Activated T-cell treated with anti-CD3 and anti-CD28 coated beads for 24 hours (primary cell): Measurements from ENCODE around the gene OTUD3.
A peak's percentile ranks its signal among the peaks of the same experiment; 100 is the strongest.
"Not testable (repeated sequence)": the region's sequence is repeated elsewhere in the genome, so short reads cannot be mapped to it uniquely, and the experiment has no call there.

Source experiments
- DNase-seq: peaks from one replicate; pipeline ENCODE4 v3.0.0-alpha.2; 2020; ENCODE audit warnings: low read depth

The OTUD3 gene

GRCh38 chr1:19869453-19869852 is 12.7 kb upstream of the OTUD3 start:
- DNase-seq: not testable (repeated sequence)

- no peak for DNase-seq
These were observed 12.3 kb upstream of the OTUD3 start for GRCh38 chr1:19869929-19870328.

- no peak for DNase-seq
These were observed 10.0 kb upstream of the OTUD3 start for GRCh38 chr1:19872190-19872589.

- DNase-seq: no peak
These were observed 4.9 kb upstream of the OTUD3 start for GRCh38 chr1:19877181-19877750.

- no peak for DNase-seq
These were observed 4.2 kb upstream of the OTUD3 start for GRCh38 chr1:19877821-19878636.

- DNase-seq: no peak
These were observed 3.6 kb upstream of the OTUD3 start for GRCh38 chr1:19878637-19878985.

- DNase-seq: no peak
These were observed 3.0 kb upstream of the OTUD3 start for GRCh38 chr1:19879227-19879626.

- DNase-seq: no peak
These were observed 2.5 kb upstream of the OTUD3 start for GRCh38 chr1:19879661-19880060.

GRCh38 chr1:19880841-19881240 is 1.4 kb upstream of the OTUD3 start:
- DNase-seq: not testable (repeated sequence)

GRCh38 chr1:19884312-19884711 is 2.1 kb downstream of the OTUD3 start:
- no peak for DNase-seq

GRCh38 chr1:19885821-19886220 is 3.6 kb downstream of the OTUD3 start:
- no peak for DNase-seq

- no peak for DNase-seq
These were observed 5.9 kb downstream of the OTUD3 start for GRCh38 chr1:19888112-19888511.

GRCh38 chr1:19889656-19890055 is 7.5 kb downstream of the OTUD3 start:
- no peak for DNase-seq

GRCh38 chr1:19892129-19892528 is 9.9 kb downstream of the OTUD3 start:
- no peak for DNase-seq

- DNase-seq: no peak
These were observed 10.5 kb downstream of the OTUD3 start for GRCh38 chr1:19892628-19893168.

GRCh38 chr1:19893687-19894086 is 11.5 kb downstream of the OTUD3 start:
- no peak for DNase-seq

- no peak for DNase-seq
These were observed 12.0 kb downstream of the OTUD3 start for GRCh38 chr1:19894218-19894617.

GRCh38 chr1:19901653-19902052 is 19.5 kb downstream of the OTUD3 start:
- DNase-seq: no peak

- DNase-seq: no peak
These were observed 21.4 kb downstream of the OTUD3 start for GRCh38 chr1:19903621-19904020.

- no peak for DNase-seq
These were observed 25.3 kb downstream of the OTUD3 start for GRCh38 chr1:19907456-19907855.

- DNase-seq: no peak
These were observed 27.2 kb downstream of the OTUD3 start for GRCh38 chr1:19909392-19909791.

GRCh38 chr1:19909971-19910370 is 27.8 kb downstream of the OTUD3 start:
- no peak for DNase-seq

- no peak for DNase-seq
These were observed 28.5 kb downstream of the OTUD3 start for GRCh38 chr1:19910650-19911049.

- DNase-seq: peak; percentile 75
These were observed 35.9 kb downstream of the OTUD3 start for GRCh38 chr1:19918057-19918456.
